GM23338 (cell line): Measurements from ENCODE around the gene PCDHGA5. TPM values are rescaled to one million over a fixed set of nuclear protein-coding genes. Genes with fewer than 3 reads are reported as not detected.
"Not testable (repeated sequence)": the region's sequence is repeated elsewhere in the genome, so short reads cannot be mapped to it uniquely, and the experiment has no call there.

Experiments
- ATAC-seq: fragments of 200-7000 bp; cut with Tn5 transposase; 3 replicates; pipeline ENCODE4 v1.9.1; 2020
- DNase-seq: peaks from one replicate; pipeline ENCODE4 v3.0.0-alpha.2; 2015; ENCODE audit warnings: low spot score
- H2AFZ ChIP-seq: fragments of 200-600 bp; sonication (generic); 2 replicates; pipeline ENCODE4 v1.8.0; 2016; ENCODE audit warnings: antibody characterized with exemption, mild to moderate bottlenecking, moderate library complexity
- H3F3A ChIP-seq: fragments of 200-600 bp; sonication (generic); replicated peaks from 2 replicates; pipeline ENCODE4 v1.8.0; 2017; ENCODE audit warnings: antibody characterized with exemption, mixed run types, low read depth
- H3K27ac ChIP-seq: fragments of 200-600 bp; sonication (generic); 2 replicates; pipeline ENCODE4 v1.6.1; 2016; ENCODE audit warnings: low read depth
- H3K27me3 ChIP-seq: fragments of 200-600 bp; sonication (generic); 2 replicates; pipeline ENCODE4 v1.8.0; 2016; ENCODE audit warnings: mild to moderate bottlenecking, mixed run types, moderate library complexity; ENCODE audit not compliant: insufficient read depth
- H3K36me3 ChIP-seq: fragments of 200-600 bp; sonication (generic); 2 replicates; pipeline ENCODE4 v1.8.0; 2016; ENCODE audit warnings: mild to moderate bottlenecking; ENCODE audit not compliant: insufficient read depth
- H3K4me1 ChIP-seq: fragments of 200-600 bp; sonication (generic); 2 replicates; pipeline ENCODE4 v1.8.0; 2016; ENCODE audit warnings: mild to moderate bottlenecking, moderate library complexity; ENCODE audit not compliant: insufficient read depth
- H3K4me2 ChIP-seq: fragments of 200-600 bp; sonication (generic); 2 replicates; pipeline ENCODE4 v1.7.1; 2017; ENCODE audit warnings: mixed run types
- H3K4me3 ChIP-seq: fragments of 200-600 bp; sonication (generic); 2 replicates; pipeline ENCODE4 v1.6.1; 2016; ENCODE audit warnings: mixed run types
- H3K79me2 ChIP-seq: fragments of 200-600 bp; sonication (generic); replicated peaks from 2 replicates; pipeline ENCODE4 v1.8.0; 2017; ENCODE audit warnings: mild to moderate bottlenecking; ENCODE audit not compliant: insufficient read depth
- H3K9me2 ChIP-seq: fragments of 200-600 bp; sonication (generic); 2 replicates; pipeline ENCODE4 v1.8.0; 2017; ENCODE audit not compliant: insufficient read depth
- H4K20me1 ChIP-seq: fragments of 200-600 bp; sonication (generic); replicated peaks from 2 replicates; pipeline ENCODE4 v1.8.0; 2017; ENCODE audit warnings: mild to moderate bottlenecking; ENCODE audit not compliant: insufficient read depth
- H3K27ac Mint-ChIP-seq: 2 replicates; pipeline ENCODE4 v1.8.0; 2020; ENCODE audit warnings: inconsistent platforms, mild to moderate bottlenecking, moderate library complexity, mixed read lengths
- H3K27me3 Mint-ChIP-seq: 3 replicates; pipeline ENCODE4 v1.8.0; 2022; ENCODE audit warnings: low read depth, mild to moderate bottlenecking, moderate library complexity, mixed read lengths, inconsistent platforms; ENCODE audit not compliant: insufficient read depth, poor library complexity
- H3K36me3 Mint-ChIP-seq: 3 replicates; pipeline ENCODE4 v1.8.0; 2021; ENCODE audit warnings: low read depth, mild to moderate bottlenecking, inconsistent platforms, moderate library complexity, mixed read lengths
- H3K4me1 Mint-ChIP-seq: 3 replicates; pipeline ENCODE4 v1.8.0; 2020; ENCODE audit warnings: mild to moderate bottlenecking, inconsistent platforms, mixed read lengths
- H3K4me3 Mint-ChIP-seq: 3 replicates; pipeline ENCODE4 v1.8.0; 2021; ENCODE audit warnings: moderate library complexity, mild to moderate bottlenecking, inconsistent platforms, mixed read lengths
- H3K9me3 Mint-ChIP-seq: 3 replicates; pipeline ENCODE4 v1.8.0; 2020; ENCODE audit warnings: moderate library complexity, mild to moderate bottlenecking, inconsistent platforms, mixed read lengths
- CTCF ChIP-seq, 2 experiments: fragments of 200-600 bp in 1 of 2; sonication (generic) in 1 of 2; conservative IDR thresholded peaks; 2 replicates each; pipeline versions ENCODE4 v1.5.1 to v1.6.1; 2016 to 2017; ENCODE audit warnings: antibody characterized with exemption in 2 of 2, low read depth in 2 of 2, mild to moderate bottlenecking in 2 of 2, moderate library complexity in 1 of 2
- EZH2 ChIP-seq: fragments of 200-600 bp; sonication (generic); IDR thresholded peaks from one replicate; pipeline ENCODE4 v1.8.0; 2017; ENCODE audit warnings: antibody characterized with exemption, mild to moderate bottlenecking, low read depth; ENCODE audit not compliant: unreplicated experiment
- EZH2phosphoT487 ChIP-seq: fragments of 200-600 bp; sonication (generic); IDR thresholded peaks from one replicate; pipeline ENCODE4 v1.8.1; 2018; ENCODE audit warnings: antibody characterized with exemption; ENCODE audit not compliant: unreplicated experiment
- JUNB ChIP-seq: IDR thresholded peaks from one replicate; pipeline ENCODE4 v1.6.1; 2016; ENCODE audit warnings: antibody characterized with exemption; ENCODE audit not compliant: unreplicated experiment
- POLR2AphosphoS5 ChIP-seq: IDR thresholded peaks from 2 replicates; pipeline ENCODE4 v1.6.1; 2016; ENCODE audit warnings: antibody characterized with exemption, low read depth
- REST ChIP-seq: IDR thresholded peaks from one replicate; pipeline ENCODE4 v1.6.1; 2018; ENCODE audit warnings: antibody characterized with exemption; ENCODE audit not compliant: unreplicated experiment
- ZNF114 ChIP-seq: fragments of 250-450 bp; sonication (Bioruptor Pico); IDR thresholded peaks from 2 replicates; pipeline ENCODE4 v1.5.0; 2020; ENCODE audit warnings: mild to moderate bottlenecking, moderate library complexity
- ZNF331 ChIP-seq: fragments of 250-450 bp; sonication (Bioruptor Pico); IDR thresholded peaks from 2 replicates; pipeline ENCODE4 v1.5.0; 2020; ENCODE audit warnings: low read depth, mild to moderate bottlenecking, moderate library complexity
- polyA plus RNA-seq: library from polyadenylated mRNA; unstranded; fragments of >200 nt; fragmentation: Nextera tagmentation; extraction: Ambion mirVana; gene quantifications from 2 replicates; pipeline ENCODE4 v1.2.1, GENCODE V29; 2016
- total RNA-seq: library from RNA; depleted of rRNA; stranded (reverse); fragments of >200 nt; shearing (Covaris generic); gene quantifications from 2 replicates; pipeline ENCODE4 v1.2.3, GENCODE V29; 2014
- TF ChIP-seq, protein P1 (sequence below): IDR thresholded peaks from 2 replicates; pipeline ENCODE4 v1.6.1; 2016; ENCODE audit warnings: antibody characterized with exemption

The PCDHGA5 gene
- total and polyA plus RNA-seq, 2 experiments from 2014 or later: 0.55 to 3.1 TPM

DNA sequence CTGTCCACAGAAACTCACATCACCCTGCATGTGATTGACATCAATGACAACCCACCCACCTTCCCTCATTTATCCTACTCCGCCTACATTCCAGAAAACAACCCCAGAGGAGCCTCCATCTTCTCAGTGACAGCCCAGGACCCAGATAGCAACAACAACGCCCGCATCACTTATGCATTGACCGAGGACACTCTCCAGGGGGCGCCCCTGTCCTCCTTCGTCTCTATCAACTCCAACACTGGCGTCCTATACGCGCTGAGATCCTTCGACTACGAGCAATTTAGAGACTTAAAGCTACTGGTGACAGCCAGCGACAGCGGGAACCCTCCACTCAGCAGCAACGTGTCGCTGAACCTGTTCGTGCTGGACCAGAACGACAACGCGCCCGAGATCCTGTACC lies 18.6 kb upstream of the PCDHGA5 start:
- H3K9me3 Mint-ChIP-seq: peaks cover 64% of the 10 kb centered on the region

DNA sequence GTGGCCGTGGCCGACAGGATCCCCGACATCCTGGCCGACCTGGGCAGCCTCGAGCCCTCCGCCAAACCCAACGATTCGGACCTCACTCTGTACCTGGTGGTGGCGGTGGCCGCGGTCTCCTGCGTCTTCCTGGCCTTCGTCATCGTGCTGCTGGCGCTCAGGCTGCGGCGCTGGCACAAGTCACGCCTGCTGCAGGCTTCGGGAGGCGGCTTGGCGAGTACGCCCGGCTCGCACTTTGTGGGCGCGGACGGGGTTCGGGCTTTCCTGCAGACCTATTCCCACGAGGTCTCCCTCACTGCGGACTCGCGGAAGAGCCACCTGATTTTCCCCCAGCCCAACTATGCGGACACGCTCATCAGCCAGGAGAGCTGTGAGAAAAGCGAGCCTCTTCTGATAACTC lies 17.9 kb upstream of the PCDHGA5 start:
- not testable (repeated sequence) for H3K9me2 ChIP-seq, H3K27me3 Mint-ChIP-seq, H4K20me1 ChIP-seq, H3K27ac ChIP-seq, H3K4me1 Mint-ChIP-seq, ATAC-seq, DNase-seq, H3K36me3 ChIP-seq, H3K27ac Mint-ChIP-seq, H3K4me1 ChIP-seq, H3K4me2 ChIP-seq, H3K27me3 ChIP-seq, H2AFZ ChIP-seq, H3F3A ChIP-seq, H3K4me3 ChIP-seq, H3K79me2 ChIP-seq, H3K4me3 Mint-ChIP-seq
- Mint-ChIP-seq H3K9me3 (peaks cover 66% of the 10 kb centered on the region), H3K36me3 (peaks cover 42% of the 10 kb centered on the region)

More for the DNA sequence above, 18.6 kb upstream of the PCDHGA5 start:
- Histone ChIP-seq H3K4me2 (no peak overlapping the region), H4K20me1 (no peaks in the 10 kb centered on the region), H3F3A (no peaks in the 10 kb centered on the region), H3K9me2 (no peaks in the 10 kb centered on the region), H2AFZ (no peak overlapping the region), H3K36me3 (no peaks in the 10 kb centered on the region), H3K4me3 (no peak overlapping the region), H3K4me1 (no peaks in the 10 kb centered on the region), H3K27ac (no peak overlapping the region), H3K27me3 (no peaks in the 10 kb centered on the region), H3K79me2 (no peaks in the 10 kb centered on the region)
- TF ChIP-seq ZNF114 (CRISPR knock-in tag): no peak
- TF ChIP-seq CTCF (conservative IDR thresholded peaks at IDR 0.05; ENCODE audit: low read depth in 2 of 2): peak; percentile 28 to 46; a peak in 2 of 4 replicates
- no peak for DNase-seq
- ATAC-seq: no peak
- H3K4me1 Mint-ChIP-seq: peaks cover 2% of the 10 kb centered on the region; the same call in 2 of the 3 replicates
- H3K27ac Mint-ChIP-seq: no peak overlapping the region
- H3K36me3 Mint-ChIP-seq: peaks cover 36% of the 10 kb centered on the region
- H3K4me3 Mint-ChIP-seq: no peak overlapping the region; the same call in 2 of the 3 replicates
- peaks cover 7% of the 10 kb centered on the region for H3K27me3 Mint-ChIP-seq

DNA sequence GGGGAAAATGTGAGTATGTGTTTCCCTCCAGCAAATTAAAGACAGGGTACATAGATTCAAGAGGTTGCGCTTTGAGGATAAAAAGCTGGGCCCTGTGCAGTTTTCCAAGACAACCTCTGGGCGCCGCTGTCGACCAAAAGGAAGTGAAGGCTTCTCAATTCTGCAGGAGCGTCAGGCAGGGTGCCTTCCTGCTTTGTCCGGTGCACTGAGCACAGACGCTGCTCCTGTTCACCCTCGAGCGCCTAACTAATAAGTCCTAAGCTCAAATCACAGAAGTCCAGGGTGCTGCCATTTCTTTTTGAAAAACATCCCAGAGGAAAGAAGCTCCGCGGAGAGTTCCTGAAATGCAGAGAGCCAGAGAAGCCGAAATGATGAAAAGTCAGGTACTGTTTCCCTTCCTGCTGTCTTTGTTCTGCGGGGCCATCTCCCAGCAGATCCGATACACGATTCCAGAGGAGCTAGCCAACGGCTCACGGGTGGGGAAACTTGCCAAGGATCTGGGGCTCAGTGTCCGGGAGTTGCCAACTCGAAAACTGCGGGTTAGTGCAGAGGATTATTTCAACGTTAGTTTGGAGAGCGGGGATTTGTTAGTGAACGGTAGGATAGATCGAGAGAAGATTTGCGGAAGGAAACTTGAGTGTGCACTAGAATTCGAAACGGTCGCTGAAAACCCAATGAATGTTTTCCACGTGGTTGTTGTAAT lies 13.9 kb upstream of the PCDHGA5 start, which contains the start of gene PCDHGB1:
PCDHGB1 (plus strand) TSS at position 183 of the 703 bp plus-strand sequence; CDS start at position 345, 162 bp downstream.
- peak within 1 kb of the TSS; percentile 47 for H3K4me3 ChIP-seq
- no peaks in the 10 kb centered on the region for H3K4me1 ChIP-seq
- H3K4me2 ChIP-seq: peak within 1 kb of the TSS; percentile 69
- peaks cover 7% of the 10 kb centered on the region for H3K27me3 Mint-ChIP-seq
- H3K4me1 Mint-ChIP-seq: peaks cover 2% of the 10 kb centered on the region; the same call in 2 of the 3 replicates
- H3K9me2 ChIP-seq: no peaks in the 10 kb centered on the region
- H3K36me3 Mint-ChIP-seq: peaks cover 53% of the 10 kb centered on the region
- peaks cover 64% of the 10 kb centered on the region for H3K9me3 Mint-ChIP-seq
- no peaks in the 10 kb centered on the region for H3K27me3 ChIP-seq
- H3K36me3 ChIP-seq: no peaks in the 10 kb centered on the region
- H3K79me2 ChIP-seq: no peaks in the 10 kb centered on the region
- DNase-seq (peak; percentile 95), ATAC-seq (peak; percentile 93)
- H2AFZ ChIP-seq: peak within 1 kb of the TSS; percentile 58
- no peaks in the 10 kb centered on the region for H4K20me1 ChIP-seq
- no peak within 1 kb of the TSS for H3K27ac Mint-ChIP-seq
- H3K27ac ChIP-seq: no peak within 1 kb of the TSS
- 0 out of 2 replicates have a peak, but pooled peaks cover 3% of the 10 kb centered on the region for H3F3A ChIP-seq
- H3K4me3 Mint-ChIP-seq: peak within 1 kb of the TSS; percentile 65
- peak; percentile 53 for TF ChIP-seq POLR2AphosphoS5
- no peak for TF ChIP-seq EZH2phosphoT487
- TF ChIP-seq, protein P1, sequence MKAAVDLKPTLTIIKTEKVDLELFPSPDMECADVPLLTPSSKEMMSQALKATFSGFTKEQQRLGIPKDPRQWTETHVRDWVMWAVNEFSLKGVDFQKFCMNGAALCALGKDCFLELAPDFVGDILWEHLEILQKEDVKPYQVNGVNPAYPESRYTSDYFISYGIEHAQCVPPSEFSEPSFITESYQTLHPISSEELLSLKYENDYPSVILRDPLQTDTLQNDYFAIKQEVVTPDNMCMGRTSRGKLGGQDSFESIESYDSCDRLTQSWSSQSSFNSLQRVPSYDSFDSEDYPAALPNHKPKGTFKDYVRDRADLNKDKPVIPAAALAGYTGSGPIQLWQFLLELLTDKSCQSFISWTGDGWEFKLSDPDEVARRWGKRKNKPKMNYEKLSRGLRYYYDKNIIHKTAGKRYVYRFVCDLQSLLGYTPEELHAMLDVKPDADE: no peak
- TF ChIP-seq JUNB: no peak
- no peak for TF ChIP-seq REST
- TF ChIP-seq ZNF331 (CRISPR knock-in tag): no peak
- no peak for TF ChIP-seq EZH2
